Measurements from ENCODE around the gene YAF2. TPM values are rescaled to one million over a fixed set of nuclear protein-coding genes. Genes with fewer than 3 reads are reported as not detected.

YAF2 gene
- total RNA-seq, 1 donor from 2014 or later, result 29.6 TPM

DNA sequence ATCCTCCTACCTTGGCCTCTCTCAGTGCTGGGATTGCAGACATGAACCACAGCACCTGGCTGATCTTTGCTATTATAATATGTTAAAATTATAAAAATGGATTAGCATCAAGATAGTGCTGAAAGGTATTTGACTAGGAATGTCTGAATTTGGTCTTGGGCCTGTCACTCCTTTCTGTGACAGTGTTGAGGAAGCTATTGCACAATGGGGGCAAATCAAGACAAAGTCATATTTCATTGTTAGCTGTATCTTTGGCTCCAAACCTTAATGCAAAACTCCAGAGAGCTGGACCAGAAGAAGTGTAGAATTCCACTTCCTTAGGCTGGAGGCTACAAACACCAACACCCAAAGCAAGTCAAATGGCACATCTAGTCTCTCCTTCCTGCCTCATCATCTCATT lies 45.7 kb upstream of the YAF2 start:
- H3K27me3 Mint-ChIP-seq (ENCODE audit: unreplicated experiment), result peaks cover 9% of the 10 kb centered on the region
- TF ChIP-seq, protein P1, sequence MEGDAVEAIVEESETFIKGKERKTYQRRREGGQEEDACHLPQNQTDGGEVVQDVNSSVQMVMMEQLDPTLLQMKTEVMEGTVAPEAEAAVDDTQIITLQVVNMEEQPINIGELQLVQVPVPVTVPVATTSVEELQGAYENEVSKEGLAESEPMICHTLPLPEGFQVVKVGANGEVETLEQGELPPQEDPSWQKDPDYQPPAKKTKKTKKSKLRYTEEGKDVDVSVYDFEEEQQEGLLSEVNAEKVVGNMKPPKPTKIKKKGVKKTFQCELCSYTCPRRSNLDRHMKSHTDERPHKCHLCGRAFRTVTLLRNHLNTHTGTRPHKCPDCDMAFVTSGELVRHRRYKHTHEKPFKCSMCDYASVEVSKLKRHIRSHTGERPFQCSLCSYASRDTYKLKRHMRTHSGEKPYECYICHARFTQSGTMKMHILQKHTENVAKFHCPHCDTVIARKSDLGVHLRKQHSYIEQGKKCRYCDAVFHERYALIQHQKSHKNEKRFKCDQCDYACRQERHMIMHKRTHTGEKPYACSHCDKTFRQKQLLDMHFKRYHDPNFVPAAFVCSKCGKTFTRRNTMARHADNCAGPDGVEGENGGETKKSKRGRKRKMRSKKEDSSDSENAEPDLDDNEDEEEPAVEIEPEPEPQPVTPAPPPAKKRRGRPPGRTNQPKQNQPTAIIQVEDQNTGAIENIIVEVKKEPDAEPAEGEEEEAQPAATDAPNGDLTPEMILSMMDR (IDR thresholded peaks at IDR 0.05), result no peak
- H3K36me3 Mint-ChIP-seq (ENCODE audit: unreplicated experiment), result no peaks in the 10 kb centered on the region
- H3K4me3 Mint-ChIP-seq (ENCODE audit: unreplicated experiment), result no peak overlapping the region
- H3K27ac Mint-ChIP-seq (ENCODE audit: unreplicated experiment), result no peak overlapping the region
- H3K9me3 Mint-ChIP-seq (ENCODE audit: unreplicated experiment), result no peaks in the 10 kb centered on the region
- DNase-seq (ENCODE audit: extremely low spot score, unreplicated experiment), result no peak
- peaks cover 4% of the 10 kb centered on the region for H3K4me1 Mint-ChIP-seq (ENCODE audit: unreplicated experiment)

DNA sequence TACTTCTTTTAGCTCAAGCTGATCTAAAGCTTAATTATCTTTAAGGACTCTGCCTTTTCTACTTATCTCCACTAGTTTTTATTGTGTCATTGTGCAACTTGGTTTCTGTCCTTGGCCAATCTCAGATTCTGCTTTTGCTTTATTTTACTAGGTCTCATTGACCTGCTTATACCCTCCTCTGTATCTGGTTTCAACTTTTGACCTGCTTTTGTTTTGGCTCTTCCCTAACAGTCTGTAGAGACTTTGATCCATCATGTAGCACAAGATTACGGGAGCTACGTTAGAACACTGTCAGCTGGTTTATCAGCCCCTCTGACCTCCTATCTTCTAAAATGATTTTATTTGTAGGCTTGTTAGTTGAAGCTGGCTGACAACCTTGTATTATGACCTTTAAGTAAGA lies 44.2 kb upstream of the YAF2 start:
- Mint-ChIP-seq H3K36me3 (ENCODE audit: unreplicated experiment) (no peaks in the 10 kb centered on the region), H3K9me3 (ENCODE audit: unreplicated experiment) (no peaks in the 10 kb centered on the region), H3K4me3 (ENCODE audit: unreplicated experiment) (no peak overlapping the region), H3K27me3 (ENCODE audit: unreplicated experiment) (peaks cover 12% of the 10 kb centered on the region), H3K27ac (ENCODE audit: unreplicated experiment) (no peak overlapping the region), H3K4me1 (ENCODE audit: unreplicated experiment) (peaks cover 4% of the 10 kb centered on the region)
- no peak for DNase-seq (ENCODE audit: extremely low spot score, unreplicated experiment)
- TF ChIP-seq, protein P1 (IDR thresholded peaks at IDR 0.05), result no peak

DNA sequence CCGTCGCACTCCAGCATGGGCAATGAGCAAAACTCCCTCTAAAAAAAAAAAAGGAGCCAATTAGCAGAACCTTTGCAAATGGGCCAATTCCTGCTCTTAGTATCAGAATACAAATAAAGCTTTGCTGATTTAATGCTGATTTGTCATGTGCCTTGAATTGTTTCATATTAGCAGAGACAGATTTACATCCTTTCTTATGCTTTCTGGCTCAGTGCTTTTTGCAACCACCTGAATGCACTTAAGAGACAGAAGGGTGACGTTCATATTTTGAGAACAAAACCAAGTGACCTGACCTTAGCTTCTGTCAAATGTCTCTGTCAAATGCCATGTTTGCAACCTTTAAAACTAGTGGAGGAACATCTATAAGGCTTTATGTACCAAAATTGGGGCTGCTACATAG lies 43.8 kb upstream of the YAF2 start:
- Mint-ChIP-seq H3K36me3 (ENCODE audit: unreplicated experiment) (no peaks in the 10 kb centered on the region), H3K9me3 (ENCODE audit: unreplicated experiment) (no peaks in the 10 kb centered on the region), H3K4me3 (ENCODE audit: unreplicated experiment) (no peak overlapping the region), H3K27ac (ENCODE audit: unreplicated experiment) (no peak overlapping the region), H3K4me1 (ENCODE audit: unreplicated experiment) (peaks cover 4% of the 10 kb centered on the region), H3K27me3 (ENCODE audit: unreplicated experiment) (peaks cover 17% of the 10 kb centered on the region)
- no peak for DNase-seq (ENCODE audit: extremely low spot score, unreplicated experiment)
- TF ChIP-seq, protein P1 (IDR thresholded peaks at IDR 0.05), result no peak

DNA sequence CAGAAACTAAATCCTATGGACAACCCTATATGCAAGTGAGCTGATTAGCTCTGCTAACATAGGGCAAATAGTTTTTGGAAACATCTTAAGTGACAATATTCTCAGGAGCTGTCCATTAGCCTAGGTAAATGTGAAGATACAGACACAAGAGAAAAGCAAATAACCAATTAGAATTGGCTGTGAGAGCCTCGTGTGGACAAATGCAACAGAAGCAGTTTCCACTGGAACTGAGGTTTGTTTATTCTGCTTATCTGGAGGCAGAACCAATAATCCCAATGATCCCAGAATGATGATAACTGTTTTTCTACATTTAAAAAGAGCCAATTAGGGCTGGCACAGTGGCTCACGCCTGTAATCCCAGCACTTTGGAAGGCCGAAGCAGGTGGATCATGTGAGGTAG lies 43.2 kb upstream of the YAF2 start:
- peaks cover 4% of the 10 kb centered on the region for H3K4me1 Mint-ChIP-seq (ENCODE audit: unreplicated experiment)
- peaks cover 21% of the 10 kb centered on the region for H3K27me3 Mint-ChIP-seq (ENCODE audit: unreplicated experiment)
- no peak overlapping the region for H3K4me3 Mint-ChIP-seq (ENCODE audit: unreplicated experiment)
- H3K9me3 Mint-ChIP-seq (ENCODE audit: unreplicated experiment), result no peaks in the 10 kb centered on the region
- DNase-seq (ENCODE audit: extremely low spot score, unreplicated experiment), result no peak
- H3K27ac Mint-ChIP-seq (ENCODE audit: unreplicated experiment), result no peak overlapping the region
- H3K36me3 Mint-ChIP-seq (ENCODE audit: unreplicated experiment), result no peaks in the 10 kb centered on the region
- TF ChIP-seq, protein P1 (IDR thresholded peaks at IDR 0.05), result no peak

DNA sequence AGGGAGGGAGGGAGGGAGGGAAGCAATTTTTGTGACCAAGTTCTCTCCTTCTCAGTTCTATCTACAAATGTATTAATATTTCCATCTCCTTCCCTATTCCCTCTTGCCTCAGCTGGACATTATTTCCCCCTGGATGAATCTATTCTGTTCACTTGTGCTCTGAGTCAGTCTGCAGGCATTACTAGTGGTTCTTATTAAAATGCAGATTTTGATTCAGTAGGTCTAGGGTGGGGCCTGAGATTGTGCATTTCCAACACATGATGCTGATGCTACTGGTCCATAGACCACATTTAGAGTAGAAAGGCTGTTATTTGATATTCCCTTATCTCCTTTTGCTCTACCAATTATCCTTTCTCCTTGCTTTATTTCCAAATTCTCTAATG lies 40.1 kb upstream of the YAF2 start:
- Mint-ChIP-seq H3K36me3 (ENCODE audit: unreplicated experiment) (no peaks in the 10 kb centered on the region), H3K27ac (ENCODE audit: unreplicated experiment) (no peak overlapping the region), H3K27me3 (ENCODE audit: unreplicated experiment) (peaks cover 19% of the 10 kb centered on the region), H3K4me3 (ENCODE audit: unreplicated experiment) (no peak overlapping the region), H3K4me1 (ENCODE audit: unreplicated experiment) (no peaks in the 10 kb centered on the region), H3K9me3 (ENCODE audit: unreplicated experiment) (no peaks in the 10 kb centered on the region)
- TF ChIP-seq, protein P1 (IDR thresholded peaks at IDR 0.05), result no peak
- DNase-seq (ENCODE audit: extremely low spot score, unreplicated experiment), result no peak

Measured in osteocyte (in vitro differentiated cells).